ENCODE measurements around the gene NME9. TPM values are rescaled to one million over a fixed set of nuclear protein-coding genes. Genes with fewer than 3 reads are reported as not detected.

NME9 gene
- total and polyA plus RNA-seq, 2 donors (not counting 3 experiments of a cell fraction or from before 2014, with no cell fraction given): 0.08 TPM; not detected in 1

DNA sequence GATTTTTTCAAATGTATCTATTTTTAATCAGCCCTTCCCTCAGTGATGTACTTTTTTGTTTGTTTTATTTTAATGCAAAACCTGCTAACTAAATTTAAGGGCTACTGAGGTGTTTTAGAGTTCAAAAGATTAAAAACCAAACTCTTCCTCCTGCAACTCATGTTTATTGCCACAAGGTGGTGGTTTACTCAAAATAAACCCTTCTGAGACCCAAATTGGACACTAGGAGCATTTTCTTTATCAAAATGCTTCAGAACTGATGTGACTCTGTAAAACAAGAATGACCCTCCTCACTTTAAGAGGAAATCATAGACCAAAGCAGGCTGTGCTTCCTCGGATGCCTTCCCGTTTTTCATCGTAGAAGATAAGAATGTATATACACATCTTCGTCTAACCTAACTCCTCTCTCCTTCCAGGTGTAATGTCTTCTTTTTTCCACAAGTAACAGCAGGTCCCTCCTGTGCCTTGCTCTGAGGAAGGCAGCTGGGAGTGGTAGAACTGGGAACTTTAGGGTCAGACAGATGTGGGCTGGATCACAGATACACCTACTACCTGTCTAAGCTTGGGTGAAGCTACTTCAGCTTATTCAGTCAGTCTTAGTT is 2.9 kb upstream of the NME9 start:
- Histone ChIP-seq H3K27me3 (ENCODE audit: control insufficient read depth in 2 of 2, insufficient read depth in 2 of 2, low read length in 2 of 2) (peaks cover 6 to 9% of the 10 kb centered on the region in 2 experiments), H3K27ac (ENCODE audit: insufficient read depth, low read depth, low read length) (no peak overlapping the region), H3K9me3 (replicated peaks; ENCODE audit: control insufficient read depth, insufficient read depth, low read length) (no peaks in the 10 kb centered on the region), H3K4me2 (ENCODE audit: insufficient read depth, low read length) (no peak overlapping the region), H3K9ac (replicated peaks; ENCODE audit: extremely low read depth, insufficient read depth, low read length) (no peak overlapping the region), H3K4me3 (replicated peaks in 1 of 3; ENCODE audit: insufficient read depth in 1 of 3, low read depth in 1 of 3, low read length in 3 of 3) (no peak overlapping the region), H2AFZ (ENCODE audit: low read depth, low read length) (no peak overlapping the region), H3K9me1 (replicated peaks; ENCODE audit: control insufficient read depth, extremely low read depth, insufficient read depth, low read length) (no peaks in the 10 kb centered on the region), H3K79me2 (ENCODE audit: control insufficient read depth, insufficient read depth, low read length) (no peaks in the 10 kb centered on the region), H3K36me3 (ENCODE audit: control insufficient read depth in 2 of 2, extremely low read depth in 1 of 2, insufficient read depth in 2 of 2, low read length in 2 of 2) (no peaks in the 10 kb centered on the region), H4K20me1 (replicated peaks; ENCODE audit: control insufficient read depth, extremely low read depth, insufficient read depth, low read length) (no peaks in the 10 kb centered on the region), H3K4me1 (ENCODE audit: control insufficient read depth, extremely low read depth, insufficient read depth, low read length) (peaks cover 13% of the 10 kb centered on the region)
- FAIRE-seq (peak; percentile 58), DNase-seq (ENCODE audit: low read depth, low spot score) (peak; percentile 29)
- dilution Hi-C loops (cut with MboI; ENCODE audit: extremely low pct_ligation_motif_present, low sequenced_read_pairs): no loop called here
- POLR2A ChIA-PET: no interaction called here
- intact Hi-C loops (cut with micrococcal nuclease): loop anchor here (1.0 to 10.0 kb wide), 4 partner anchors 16 to 262 kb away; partner anchors contain the start of genes CEP70 and MRAS
- BruUV-seq (replicated peaks): no TSS peak
- CTCF ChIA-PET: interaction anchor here (0.9 to 1.5 kb wide), 5 partner anchors 11 to 603 kb away, joined by 3 to 4 read pairs (median 3); no protein-coding TSS in a partner anchor
- TF ChIP-seq, protein P1, sequence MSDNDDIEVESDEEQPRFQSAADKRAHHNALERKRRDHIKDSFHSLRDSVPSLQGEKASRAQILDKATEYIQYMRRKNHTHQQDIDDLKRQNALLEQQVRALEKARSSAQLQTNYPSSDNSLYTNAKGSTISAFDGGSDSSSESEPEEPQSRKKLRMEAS (IDR thresholded peaks at IDR 0.05; ENCODE audit: insufficient read depth, insufficient read length): no peak
- peak; percentile 31 to 44 for TF ChIP-seq CTCF (IDR thresholded peaks at IDR 0.05; ENCODE audit: extremely low read depth in 1 of 2, insufficient read depth in 1 of 2, low read depth in 1 of 2, low read length in 2 of 2)
- no peak for TF ChIP-seq JUN (IDR thresholded peaks at IDR 0.05; ENCODE audit: borderline replicate concordance, insufficient read depth, insufficient read length, low read depth)
- no peak for TF ChIP-seq POLR2A (IDR thresholded peaks at IDR 0.05; ENCODE audit: low read depth, low read length)

Measured in endothelial cell of umbilical vein (primary cell).